Measurements from ENCODE around the gene SLC4A8.

- TF ChIP-seq, protein P1, sequence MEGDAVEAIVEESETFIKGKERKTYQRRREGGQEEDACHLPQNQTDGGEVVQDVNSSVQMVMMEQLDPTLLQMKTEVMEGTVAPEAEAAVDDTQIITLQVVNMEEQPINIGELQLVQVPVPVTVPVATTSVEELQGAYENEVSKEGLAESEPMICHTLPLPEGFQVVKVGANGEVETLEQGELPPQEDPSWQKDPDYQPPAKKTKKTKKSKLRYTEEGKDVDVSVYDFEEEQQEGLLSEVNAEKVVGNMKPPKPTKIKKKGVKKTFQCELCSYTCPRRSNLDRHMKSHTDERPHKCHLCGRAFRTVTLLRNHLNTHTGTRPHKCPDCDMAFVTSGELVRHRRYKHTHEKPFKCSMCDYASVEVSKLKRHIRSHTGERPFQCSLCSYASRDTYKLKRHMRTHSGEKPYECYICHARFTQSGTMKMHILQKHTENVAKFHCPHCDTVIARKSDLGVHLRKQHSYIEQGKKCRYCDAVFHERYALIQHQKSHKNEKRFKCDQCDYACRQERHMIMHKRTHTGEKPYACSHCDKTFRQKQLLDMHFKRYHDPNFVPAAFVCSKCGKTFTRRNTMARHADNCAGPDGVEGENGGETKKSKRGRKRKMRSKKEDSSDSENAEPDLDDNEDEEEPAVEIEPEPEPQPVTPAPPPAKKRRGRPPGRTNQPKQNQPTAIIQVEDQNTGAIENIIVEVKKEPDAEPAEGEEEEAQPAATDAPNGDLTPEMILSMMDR (IDR thresholded peaks at IDR 0.05) = no peak
- no peak for TF ChIP-seq ZFX (IDR thresholded peaks at IDR 0.05; ENCODE audit: borderline replicate concordance)
Measured at GRCh38 chr12:51428256-51428655, 3.6 kb downstream of the SLC4A8 start.

All from 22Rv1 (cell line).